HG03280 (cell line): ENCODE measurements around the gene YY1.
"Not testable (repeated sequence)": the region's sequence is repeated elsewhere in the genome, so short reads cannot be mapped to it uniquely, and the experiment has no call there.

Source experiments
- ATAC-seq: cut with Tn5 transposase; IDR thresholded peaks from one replicate; pipeline ENCODE4 v1.9.1; 2021; ENCODE audit warnings: mild to moderate bottlenecking, moderate library complexity; ENCODE audit not compliant: unreplicated experiment

The YY1 gene

DNA sequence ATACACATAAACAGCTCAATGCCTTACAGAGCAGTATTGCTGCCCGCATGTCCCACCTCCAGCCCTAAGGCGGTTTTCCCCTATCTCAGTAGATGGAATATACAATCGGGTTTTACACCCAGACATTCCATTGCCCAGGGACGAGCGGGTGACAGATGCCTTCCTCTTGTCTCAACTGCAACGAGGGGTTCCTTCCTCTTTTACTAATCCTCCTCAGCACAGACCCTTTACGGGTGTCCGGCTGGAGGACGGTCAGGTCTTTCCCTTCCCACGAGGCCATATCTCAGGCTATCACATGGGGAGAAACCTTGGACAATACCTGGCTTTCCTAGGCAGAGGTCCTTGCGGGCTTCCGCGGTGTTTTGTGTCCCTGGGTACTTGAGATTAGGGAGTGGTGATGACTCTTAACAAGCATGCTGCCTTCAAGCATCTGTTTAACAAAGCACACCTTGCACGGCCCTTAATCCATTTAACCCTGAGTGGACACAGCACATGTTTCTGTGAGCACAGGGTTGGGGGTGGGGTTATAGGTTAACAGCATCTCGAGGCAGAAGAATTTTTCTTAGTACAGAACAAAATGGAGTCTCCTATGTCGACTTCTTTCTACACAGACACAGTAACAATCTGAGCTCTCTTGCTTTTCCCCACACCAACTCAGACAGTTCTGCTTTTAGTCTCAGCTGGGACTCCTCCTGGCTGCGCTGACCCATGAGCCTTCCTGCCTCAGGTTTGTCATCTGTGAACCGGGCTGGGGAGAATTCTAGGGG is 73.3 kb downstream of the YY1 start:
- ATAC-seq, result not testable (repeated sequence)

DNA sequence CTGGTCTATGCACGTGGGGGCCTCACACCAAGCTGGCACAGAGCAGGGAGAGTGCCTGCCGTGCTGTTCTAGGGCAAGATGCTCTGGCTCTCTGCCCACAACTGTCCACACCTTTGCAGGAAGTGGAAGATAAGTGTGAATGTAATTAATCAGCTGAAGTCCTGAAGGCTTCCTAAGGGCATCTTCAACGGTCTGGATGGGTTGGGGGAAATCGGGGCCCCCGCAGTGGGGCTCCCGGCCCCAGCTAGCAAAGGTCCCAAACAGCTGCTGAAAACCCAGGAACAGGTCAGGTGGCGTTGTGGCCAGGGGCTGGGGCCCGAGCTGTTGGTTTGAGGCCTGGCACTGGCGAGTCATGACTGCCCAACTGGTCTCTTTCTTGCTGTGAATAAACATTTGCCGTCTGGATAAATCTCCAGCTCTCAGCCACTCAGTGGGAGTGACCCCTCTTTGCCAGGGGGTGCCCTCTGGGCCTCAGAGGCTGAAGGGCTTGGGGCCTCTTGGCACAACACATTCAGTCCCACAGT is 74.0 kb downstream of the YY1 start:
- ATAC-seq, result no peak

DNA sequence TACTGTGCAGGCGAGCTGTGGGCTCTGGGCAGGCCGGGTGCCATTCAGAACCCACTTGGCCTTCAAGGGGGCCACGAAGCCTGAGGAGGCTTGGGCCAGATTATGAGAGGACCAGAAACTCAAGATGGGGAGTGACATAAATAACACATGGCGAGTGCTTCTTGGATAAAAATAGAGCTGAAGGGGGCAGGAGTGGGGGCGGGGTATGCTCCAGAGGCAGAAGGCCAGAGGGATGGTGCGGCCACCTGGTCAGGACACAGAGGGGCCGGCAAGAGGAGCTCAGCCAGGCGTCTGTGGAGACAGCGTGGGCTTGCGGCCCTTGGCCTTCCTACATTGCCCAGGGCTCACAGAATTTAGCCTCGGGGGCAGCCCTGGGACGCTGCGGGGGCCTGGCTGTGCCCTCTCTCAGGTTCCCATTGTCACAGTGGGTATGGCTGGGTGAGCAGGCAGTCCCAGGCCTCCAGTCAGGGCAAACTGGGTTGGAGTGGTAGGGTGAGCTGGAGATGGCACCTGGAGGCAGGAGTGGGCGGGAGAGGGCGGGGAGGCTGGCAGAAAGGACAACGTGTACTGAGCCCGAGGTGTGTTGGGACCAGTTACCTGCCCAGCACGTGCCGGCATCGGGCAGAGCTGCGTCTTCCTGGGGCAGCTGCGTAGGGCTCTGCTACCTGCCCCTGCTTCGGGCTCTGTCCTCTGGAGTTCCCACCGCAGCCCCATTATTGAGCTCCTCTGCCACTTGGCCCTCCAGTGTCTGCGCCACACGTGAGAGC is 74.7 kb downstream of the YY1 start:
- ATAC-seq, result no peak

DNA sequence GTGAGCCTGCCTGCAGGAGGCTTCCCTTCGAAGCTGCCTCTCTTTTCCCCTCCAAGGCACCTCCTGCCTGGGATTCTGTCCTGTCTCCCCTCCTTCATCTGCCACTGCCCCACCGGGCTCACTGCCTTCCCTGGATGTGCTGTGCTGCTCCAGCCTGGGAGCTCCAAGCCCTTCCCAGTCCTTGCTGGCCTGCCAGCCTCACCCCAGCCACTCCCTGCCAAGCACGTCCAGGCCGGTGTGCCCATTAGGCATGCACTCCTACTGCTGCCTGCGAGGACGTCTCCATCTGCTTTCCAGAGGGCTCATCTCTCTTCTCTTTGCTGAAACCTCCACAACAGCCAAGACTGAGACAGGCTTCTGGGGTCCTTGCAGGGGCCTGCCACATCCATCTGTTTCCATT is 75.8 kb downstream of the YY1 start:
- ATAC-seq, result no peak

DNA sequence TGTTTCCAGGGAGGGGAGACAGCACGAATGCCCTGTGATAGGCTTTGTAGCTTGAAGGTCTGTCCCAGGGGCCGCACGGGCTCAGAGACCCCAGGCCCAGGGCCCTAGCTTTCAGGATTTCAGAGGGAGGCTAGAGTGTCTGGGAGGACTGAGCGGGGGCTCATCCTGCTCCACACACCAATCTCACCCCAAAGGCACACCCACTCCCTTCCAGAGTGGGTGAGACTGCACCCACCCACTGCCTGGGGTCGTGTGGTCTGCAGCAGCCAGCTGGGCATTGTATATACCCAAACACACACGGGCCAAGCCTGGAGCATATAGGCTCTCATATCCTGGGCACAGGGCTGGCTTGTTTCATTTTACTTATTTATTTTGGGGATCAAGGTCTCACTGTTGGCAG is 78.4 kb downstream of the YY1 start:
- ATAC-seq, result no peak

DNA sequence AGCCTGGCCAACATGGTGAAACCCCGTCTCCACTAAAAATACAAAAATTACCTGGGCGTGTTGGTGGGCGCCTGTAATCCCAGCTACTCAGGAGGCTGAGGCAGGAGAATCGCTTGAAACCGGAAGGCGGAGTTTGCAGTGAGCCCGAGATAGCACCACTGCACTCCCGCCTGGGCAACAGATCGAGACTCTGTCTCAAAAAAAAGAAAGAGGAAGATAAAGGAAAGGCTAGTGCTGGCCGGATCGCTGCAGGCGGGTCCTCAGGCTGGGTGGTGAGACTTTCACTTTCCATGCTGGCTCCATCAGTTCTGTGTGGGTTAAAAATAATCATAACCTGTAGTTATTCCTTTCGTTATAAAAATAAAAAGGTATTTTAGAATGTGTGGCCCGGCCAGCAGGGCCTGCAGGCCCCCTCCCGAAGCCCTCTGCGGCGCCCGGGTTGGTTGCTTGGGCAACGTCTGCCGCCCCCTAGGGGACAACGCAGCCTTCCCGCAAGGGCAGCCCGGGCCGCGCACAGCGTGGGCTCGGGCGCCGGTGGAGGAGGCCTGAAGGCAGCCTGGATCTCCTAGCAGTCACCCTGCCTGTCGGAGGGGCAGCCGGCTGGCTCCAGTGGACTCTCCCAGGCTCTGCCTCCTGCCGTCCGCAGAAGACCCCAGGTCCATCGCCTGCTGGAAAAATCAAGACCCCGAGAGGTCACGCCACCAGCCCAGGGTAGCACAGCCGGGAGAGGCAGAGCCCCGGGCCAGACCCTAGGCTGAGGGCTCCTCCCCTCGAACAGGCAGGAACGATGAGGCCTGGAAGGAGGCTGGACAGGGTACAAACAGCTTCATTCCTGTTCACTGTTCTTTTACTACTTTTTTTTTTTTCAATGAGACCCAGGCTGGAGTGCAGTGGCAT is 79.2 kb downstream of the YY1 start:
- peak; percentile 92 for ATAC-seq

DNA sequence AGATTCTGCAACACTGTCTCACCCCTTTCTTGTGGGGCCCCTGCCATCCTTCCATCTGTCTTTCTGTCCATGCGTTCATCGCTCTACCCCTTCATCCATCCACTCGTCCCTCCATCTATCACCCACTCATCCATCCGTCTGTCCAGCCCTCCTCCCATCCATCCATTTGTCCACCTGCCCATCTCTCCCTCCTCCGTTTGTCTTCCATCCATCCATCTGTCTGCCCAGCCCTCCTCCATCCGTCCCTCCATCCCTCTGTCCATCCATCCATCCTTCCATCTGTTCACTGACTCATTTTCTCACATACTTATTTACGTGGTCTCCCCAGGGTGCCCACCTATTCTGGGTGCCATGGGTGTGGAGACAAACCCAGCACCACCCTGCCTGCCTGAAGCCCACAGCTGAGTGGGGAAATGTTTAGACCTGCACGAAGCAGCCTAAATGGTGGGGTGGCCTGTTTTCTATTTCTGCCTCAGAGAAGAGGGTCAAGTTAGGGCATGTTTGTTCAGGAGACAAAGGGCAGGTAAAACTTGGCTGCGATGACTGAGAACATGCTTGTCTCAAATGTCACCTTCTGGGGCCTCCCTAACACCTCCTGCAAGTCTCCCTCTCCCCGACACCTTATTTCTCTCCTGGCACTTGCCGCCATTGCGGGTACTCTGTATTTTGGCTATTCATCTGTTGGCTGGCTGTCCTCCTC is 81.4 kb downstream of the YY1 start:
- ATAC-seq, result no peak

DNA sequence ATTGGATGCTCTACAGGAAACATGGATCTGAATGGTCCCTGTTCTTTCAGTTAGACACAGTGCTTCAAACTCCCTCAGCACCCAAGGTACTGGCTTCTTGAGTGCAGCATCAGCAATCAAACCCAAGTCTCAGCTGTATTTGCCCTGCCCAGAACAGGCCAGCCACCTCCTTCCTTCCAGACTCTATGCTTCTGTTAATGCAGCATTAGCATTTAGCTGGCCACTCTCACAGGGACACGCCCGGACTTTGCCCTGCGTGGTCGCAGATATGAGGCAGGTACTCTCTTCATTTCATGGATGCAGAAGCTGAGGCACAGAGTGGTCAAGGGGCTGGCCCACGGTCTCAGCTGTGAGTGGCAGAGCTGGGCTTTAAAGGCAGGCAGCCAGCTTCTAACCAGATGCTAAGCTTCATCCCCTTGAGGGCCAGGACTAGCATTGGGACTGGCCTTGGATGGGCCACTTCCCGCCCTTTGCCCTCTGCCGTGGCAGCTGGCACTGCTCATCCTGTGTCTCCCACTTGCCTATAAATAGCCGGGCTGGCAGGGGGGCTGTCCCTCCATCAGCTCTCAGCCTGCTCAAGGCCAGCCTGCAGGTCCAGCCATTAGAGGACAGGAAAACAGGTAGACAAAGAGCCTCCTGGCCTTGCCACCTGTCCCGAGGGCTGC is 82.7 kb downstream of the YY1 start:
- no peak for ATAC-seq

DNA sequence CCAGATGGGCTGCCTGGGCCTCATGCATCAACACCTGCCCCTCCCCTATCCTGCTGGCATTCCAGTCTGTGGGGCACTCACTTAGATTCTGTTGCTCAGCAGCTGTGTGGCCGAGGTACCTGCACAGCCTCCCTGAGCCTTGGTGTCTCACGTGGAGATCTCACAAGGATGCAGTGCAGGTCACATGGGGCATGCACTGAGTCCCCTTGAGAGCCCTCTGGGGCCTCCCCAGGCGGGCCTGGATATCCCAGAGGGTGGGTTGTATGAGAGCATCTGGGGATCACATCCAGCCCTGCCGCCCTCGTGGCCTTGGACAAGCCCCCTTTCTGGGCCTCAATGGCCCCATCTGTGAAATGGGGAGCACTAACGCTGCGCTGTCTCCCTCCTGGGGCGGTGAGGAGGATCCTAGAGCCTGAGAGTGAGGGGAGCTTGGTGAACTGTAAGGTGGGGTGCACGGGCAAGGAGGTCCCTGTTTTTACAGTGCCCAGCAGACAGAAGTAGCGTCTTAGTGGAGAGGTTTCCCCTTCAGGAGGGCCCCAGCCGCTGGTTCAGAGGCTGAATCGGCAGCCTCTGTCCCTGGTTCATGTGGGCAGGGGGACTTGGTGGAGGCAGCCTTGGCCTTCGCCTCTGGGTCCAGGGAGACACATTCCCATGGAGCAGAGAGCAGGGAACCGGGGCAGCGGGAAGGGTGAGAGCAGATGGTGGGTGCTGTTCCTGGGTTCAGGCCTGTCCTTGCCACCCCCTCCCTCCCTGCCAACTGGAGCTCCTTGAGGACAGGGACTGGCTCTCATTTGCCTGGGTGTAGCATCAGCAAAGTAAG is 83.4 kb downstream of the YY1 start:
- no peak for ATAC-seq

DNA sequence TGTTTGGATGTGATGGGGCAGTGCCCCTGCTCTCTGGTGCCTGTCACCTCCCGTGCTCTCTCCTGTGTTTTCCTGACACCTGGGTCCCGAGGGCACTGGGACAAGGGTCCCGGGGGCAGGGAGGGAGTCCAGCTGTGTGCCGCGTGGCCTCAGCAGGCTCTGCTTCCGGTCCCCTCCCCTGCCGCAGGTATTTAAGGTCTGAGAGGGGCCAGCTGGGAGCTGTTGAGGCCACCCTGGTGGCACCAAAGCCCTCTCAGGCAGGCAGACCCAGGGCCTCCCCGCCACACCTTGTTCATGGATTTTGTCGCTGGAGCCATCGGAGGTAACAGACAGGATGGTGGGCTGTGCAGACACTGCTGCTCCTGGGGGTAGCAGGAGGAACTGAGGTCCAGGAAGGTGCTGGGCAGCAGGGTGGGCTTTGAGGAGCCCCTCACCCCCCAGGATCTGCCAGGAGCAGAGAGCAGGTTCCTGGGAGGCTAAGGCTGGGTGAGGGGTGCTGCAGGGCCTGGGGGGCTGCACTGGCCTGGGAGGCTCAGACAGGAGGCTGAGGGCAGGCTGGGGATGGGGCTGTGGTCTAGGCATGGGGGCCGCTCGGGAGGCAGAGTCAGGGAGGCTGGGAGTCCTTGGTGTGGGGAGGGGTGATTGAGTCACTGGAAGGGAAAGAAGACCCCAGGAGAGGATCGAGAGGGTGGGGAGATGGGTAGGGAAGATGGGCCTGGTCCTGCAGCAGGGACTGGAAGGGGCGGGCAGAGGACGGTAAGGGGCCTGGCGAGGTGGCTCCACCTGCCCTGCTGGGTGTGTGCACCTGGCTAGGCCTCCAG is 84.4 kb downstream of the YY1 start, which contains the start of gene SLC25A47:
SLC25A47 (plus strand) TSS at position 219 of the 821 bp plus-strand sequence; CDS start at position 295, 76 bp downstream.
- ATAC-seq, result no peak

DNA sequence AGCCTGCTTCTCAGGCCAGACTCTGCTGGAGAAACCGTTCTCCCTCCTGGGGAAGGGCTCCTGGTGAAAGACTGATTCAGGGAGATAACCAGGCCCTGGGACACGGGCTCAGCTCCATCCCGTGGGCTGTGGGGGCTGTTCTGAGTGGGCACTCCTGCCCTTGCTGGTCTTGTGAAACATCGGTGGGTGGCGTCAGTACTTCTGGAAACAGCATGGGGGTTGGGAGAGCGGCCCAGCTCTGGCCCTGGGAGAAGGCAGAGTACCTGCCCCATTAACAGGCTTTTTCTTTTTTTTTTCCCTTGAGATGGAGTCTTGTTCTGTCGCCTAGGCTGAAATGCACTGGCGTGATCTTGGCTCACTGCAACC is 85.0 kb downstream of the YY1 start:
- no peak for ATAC-seq

DNA sequence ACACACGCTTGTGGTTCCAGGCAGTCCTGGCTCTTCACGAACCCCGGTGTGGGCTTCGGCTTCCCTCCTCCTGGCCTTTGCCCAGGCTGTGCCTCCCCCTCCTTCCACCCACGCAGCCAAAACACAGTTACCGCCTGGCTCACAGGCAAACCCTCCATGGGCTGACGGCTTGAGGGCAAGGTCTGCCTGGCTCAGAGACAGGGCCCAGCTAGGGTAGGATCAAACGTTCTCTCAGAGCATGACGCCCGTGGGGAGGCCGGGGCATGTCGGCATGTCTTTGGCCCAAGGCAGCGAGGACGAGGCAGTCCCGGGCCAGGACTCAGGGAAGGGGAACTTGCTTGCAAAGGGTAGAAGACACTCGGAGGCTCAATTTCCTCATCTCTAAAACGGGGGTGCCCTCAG is 86.3 kb downstream of the YY1 start:
- ATAC-seq, result no peak

DNA sequence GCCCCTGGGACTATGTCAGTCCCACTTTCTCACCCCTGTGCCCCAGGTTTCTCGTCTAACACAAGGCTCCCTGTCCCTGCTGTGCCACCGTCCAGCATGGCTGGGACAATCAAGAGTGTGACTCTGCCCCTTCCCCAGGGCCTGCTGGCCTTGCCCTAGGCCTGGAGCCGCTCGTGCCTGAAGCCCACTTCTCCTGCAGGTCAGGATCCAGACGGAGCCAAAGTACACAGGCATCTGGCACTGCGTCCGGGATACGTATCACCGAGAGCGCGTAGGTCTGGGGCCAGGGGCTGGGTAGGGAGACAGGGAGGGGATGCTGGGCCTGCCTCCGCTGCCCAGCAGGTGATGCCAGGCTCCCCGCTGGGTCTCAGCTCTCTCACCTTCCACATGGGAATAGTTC is 87.0 kb downstream of the YY1 start:
- ATAC-seq, result no peak

DNA sequence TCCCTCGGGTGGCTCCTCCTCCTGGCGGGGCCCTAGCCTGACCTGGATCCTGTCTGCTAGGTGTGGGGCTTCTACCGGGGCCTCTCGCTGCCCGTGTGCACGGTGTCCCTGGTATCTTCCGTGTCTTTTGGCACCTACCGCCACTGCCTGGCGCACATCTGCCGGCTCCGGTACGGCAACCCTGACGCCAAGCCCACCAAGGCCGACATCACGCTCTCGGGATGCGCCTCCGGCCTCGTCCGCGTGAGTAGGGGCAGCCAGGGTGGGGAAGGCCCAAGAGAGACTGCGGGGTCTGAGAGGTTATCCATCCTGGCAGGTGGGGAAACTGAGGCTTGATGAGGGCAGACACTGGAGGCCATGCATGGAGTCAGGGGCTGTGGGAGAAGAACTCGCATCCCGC is 88.2 kb downstream of the YY1 start:
- ATAC-seq, result no peak

DNA sequence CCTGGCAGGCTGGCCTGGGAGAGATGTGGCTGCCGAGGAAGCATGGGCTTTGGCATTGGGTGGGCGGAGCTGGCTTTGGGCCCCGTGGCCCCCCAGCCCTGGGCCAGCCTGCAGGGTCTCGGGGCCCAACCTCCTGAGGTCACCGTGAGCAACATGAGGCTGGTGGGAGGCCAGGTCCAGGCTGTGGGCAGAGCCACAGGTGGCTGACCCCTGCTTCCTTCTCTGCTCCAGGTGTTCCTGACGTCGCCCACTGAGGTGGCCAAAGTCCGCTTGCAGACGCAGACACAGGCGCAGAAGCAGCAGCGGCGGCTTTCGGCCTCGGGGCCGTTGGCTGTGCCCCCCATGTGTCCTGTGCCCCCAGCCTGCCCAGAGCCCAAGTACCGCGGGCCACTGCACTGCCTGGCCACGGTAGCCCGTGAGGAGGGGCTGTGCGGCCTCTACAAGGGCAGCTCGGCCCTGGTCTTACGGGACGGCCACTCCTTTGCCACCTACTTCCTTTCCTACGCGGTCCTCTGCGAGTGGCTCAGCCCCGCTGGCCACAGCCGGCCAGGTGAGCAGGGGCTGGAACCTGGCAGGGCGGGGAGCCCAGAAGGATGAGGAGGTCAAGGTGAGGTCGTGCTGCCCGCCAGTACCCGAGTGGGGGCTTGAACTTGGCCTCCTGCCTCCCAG is 89.7 kb downstream of the YY1 start:
- ATAC-seq, result no peak

DNA sequence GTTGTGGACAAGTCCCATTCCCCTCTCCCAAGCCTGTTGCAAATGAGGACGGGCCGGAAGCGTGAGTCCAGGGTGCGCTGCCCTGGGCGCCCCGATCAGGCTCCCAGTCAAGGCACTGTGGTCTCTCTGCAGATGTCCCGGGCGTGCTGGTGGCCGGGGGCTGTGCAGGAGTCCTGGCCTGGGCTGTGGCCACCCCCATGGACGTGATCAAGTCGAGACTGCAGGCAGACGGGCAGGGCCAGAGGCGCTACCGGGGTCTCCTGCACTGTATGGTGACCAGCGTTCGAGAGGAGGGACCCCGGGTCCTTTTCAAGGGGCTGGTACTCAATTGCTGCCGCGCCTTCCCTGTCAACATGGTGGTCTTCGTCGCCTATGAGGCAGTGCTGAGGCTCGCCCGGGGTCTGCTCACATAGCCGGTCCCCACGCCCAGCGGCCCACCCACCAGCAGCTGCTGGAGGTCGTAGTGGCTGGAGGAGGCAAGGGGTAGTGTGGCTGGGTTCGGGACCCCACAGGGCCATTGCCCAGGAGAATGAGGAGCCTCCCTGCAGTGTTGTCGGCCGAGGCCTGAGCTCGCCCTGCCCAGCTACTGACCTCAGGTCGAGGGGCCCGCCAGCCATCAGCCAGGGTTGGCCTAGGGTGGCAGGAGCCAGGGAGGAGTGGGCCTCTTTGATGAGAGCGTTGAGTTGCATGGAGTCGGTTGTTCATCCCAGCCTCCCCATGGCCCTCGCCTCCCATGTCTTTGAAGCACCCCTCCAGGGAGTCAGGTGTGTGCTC is 90.5 kb downstream of the YY1 start:
- no peak for ATAC-seq

DNA sequence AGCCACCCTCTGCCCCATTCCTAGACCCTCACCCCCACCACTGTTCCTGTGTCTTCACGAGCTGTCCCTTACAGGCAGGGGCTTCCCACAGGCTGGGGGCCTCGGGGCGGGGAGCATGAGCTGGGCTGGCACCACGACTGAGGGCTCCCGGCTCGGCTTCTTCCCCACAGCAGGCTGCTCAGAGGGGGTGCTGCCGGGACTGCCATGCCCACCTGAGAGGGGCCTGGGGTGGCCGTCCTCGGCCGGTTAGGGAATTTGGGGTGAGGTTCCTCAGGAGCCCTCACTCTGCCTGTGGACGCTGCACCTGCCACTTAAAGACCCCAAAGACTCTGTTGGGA is 91.0 kb downstream of the YY1 start:
- ATAC-seq, result no peak
